Endometrial microvascular endothelial cells (primary cell): ENCODE results near the gene B4GALNT2. TPM values are rescaled to one million over a fixed set of nuclear protein-coding genes. Genes with fewer than 3 reads are reported as not detected.
"Not testable (repeated sequence)": the region's sequence is repeated elsewhere in the genome, so short reads cannot be mapped to it uniquely, and the experiment has no call there.

Source experiments
- in situ Hi-C: cut with HindIII; loops from 2 replicates; pipeline ENCODE4 v1.10.0; 2017; ENCODE audit warnings: low sequenced_read_pairs, low pct_unique_long_range_greater_than_20kb; ENCODE audit errors: inconsistent ontology term
- total RNA-seq: library from RNA; depleted of rRNA; stranded (reverse); fragments of >200 nt; gene quantifications from one replicate; pipeline ENCODE4 v1.2.3, GENCODE V29; 2015; ENCODE audit errors: inconsistent ontology term

The B4GALNT2 gene
- total RNA-seq, 1 donor from 2014 or later = not detected

DNA sequence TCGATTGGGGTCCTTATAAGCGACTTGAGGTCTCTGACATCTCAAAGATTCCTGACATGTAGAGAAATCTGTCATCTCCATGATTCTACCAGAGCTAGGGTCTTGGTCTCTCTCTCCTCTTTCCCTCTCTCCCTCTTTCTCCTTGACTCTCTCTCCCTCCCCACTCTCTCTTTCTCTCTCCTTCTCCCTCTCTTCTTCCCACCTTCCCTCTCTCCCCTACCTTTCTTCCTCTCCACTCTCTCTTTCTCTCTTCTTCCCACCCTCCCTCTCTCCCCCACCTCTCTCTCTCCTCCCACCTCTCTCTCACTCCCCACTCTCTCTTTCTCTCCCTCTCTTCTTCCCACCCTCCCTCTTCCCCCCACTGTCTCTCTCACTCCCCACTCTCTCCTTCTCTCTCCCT is 32.6 kb downstream of the B4GALNT2 start:
- in situ Hi-C loops = no loop called here

GRCh38 chr17:49168706-49169105 is 36.1 kb downstream of the B4GALNT2 start:
- in situ Hi-C loops = no loop called here

- in situ Hi-C loops = no loop called here
These were observed 37.6 kb downstream of the B4GALNT2 start for GRCh38 chr17:49170216-49170615.

DNA sequence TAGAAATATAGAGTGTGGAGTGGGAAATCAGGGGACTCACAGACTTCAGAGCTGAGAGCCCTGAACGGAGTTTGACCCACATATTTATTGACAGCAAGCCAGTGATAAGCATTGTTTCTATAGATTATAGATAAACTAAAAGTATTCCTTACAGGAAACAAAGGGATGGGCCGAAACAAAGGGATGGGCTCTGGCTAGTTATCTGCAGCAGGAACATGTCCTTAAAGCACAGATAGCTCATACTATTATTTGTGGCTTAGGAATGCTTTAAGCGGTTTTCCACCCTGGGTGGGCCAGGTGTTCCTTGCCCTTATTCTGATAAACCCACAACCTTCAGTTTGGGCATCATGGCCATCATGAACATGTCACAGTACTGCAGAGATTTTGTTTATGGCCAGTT is 38.1 kb downstream of the B4GALNT2 start:
- in situ Hi-C loops = not testable (repeated sequence)

GRCh38 chr17:49175978-49176377 is 43.4 kb downstream of the B4GALNT2 start:
- in situ Hi-C loops = not testable (repeated sequence)

- in situ Hi-C loops = no loop called here
These were observed 47.7 kb downstream of the B4GALNT2 start for GRCh38 chr17:49180303-49180702.

DNA sequence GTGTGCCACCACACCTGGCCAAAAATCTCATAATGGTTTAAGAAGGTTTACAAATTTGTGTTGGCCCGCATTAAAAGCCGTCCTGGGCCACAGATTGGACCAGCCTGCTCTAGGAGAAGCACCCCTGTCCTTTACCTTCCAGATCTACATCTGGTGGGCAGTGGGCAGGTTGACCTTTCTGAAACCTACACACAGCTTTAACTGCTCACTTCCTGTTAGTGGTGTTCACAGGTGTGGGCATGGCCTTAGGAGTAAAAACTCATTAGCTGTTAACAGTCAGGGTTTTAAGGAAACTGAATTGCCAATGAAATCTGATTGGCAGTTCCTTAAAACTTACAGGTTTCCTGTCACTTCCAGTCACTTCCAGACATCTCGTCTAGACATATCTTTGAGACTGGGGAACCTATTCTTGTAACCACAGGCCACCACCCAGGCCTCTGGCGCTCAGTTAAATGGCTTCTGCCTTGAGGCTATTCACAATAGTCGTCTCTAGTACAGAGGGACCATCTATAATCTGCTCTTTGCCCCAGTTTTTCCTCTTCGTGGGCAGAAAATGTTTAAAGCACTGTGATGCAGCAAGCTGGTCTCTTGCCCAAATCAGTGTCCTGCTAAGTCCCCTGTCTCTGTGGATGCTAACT is 48.5 kb downstream of the B4GALNT2 start:
- in situ Hi-C loops = no loop called here

GRCh38 chr17:49183341-49183740 is 50.8 kb downstream of the B4GALNT2 start:
- in situ Hi-C loops = no loop called here

- in situ Hi-C loops = no loop called here
These were observed 51.2 kb downstream of the B4GALNT2 start for GRCh38 chr17:49183801-49184200.

- in situ Hi-C loops = not testable (repeated sequence)
These were observed 52.0 kb downstream of the B4GALNT2 start for GRCh38 chr17:49184522-49184921.

DNA sequence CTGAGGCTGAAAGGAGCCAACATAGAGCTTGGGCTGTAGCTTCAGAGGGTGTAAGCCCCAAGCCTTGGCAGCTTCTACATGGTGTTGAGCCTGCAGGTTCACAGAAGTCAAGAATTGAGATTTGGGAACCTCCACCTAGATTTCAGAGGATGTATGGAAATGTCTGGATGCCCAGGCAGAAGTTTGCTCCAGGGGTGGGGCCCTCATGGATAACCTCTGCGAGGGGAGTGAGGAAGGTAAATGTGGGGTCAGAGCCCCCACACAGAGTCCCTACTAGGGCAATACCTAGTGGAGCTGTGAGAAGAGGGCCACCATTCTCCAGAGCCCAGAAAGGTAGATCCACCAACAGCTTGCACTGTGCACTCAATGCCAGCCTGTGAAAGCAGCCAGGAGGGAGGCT is 52.8 kb downstream of the B4GALNT2 start:
- in situ Hi-C loops = not testable (repeated sequence)

DNA sequence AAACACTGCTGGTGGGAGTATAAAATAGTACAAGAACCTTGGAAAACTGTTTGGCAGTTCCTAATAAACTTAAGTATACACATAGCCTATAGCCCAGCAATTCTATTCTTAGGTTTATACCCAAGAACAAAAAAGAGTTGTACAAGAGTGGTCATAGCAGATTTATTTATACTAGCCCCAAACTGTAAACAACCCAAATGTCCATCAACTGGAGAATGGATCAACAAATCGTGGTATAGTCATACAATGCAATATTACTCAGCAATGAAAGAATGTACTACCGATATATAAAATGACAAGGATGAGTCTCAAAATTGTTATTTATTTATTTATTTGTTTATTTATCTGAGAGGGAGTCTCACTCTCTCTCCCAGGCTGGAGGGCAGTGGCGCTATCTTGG is 54.7 kb downstream of the B4GALNT2 start:
- in situ Hi-C loops = no loop called here

DNA sequence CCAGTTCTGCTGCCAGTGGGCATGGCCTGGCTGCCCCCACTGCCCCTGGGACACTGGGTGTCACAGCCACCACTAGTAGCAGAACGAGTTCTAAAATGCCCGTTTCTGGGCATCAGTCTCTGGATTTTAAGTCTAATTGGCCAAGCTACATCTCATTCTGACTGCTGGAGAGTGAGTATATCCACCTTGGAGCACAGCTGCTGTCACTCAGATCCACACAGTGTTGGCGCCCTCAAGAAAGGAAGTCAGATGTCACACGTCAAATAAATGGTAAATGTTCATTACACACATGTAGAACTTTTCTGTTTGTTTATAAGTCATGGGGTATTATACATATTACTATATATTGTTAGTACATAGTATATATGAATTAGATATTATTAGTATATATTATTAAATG is 58.4 kb downstream of the B4GALNT2 start:
- in situ Hi-C loops = no loop called here

DNA sequence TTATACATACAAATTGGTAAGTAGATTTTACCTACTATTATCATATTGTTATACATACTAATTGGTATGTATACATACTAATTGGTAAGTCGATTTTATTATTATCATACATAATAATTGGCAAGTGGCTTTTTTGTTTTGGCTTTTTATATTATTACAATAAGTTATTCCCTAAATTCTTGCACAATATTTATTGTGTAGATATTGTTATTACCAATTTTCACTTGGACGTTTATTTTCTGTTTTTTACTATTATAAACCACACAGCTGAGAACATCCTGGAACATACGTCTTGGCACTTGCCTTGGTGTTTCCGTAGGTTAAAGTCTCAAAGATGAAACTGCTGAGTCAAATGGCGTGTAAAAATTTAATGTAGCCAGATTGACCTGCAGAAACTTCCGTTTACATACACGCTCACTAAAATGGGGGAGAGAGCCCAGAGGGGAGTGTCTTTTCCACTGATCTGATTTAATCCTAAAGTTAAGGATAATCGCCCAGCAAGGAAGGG is 58.9 kb downstream of the B4GALNT2 start:
- in situ Hi-C loops = no loop called here

GRCh38 chr17:49191917-49192741 is 59.6 kb downstream of the B4GALNT2 start:
- in situ Hi-C loops = no loop called here

GRCh38 chr17:49193513-49194296 is 61.1 kb downstream of the B4GALNT2 start:
- in situ Hi-C loops = no loop called here

DNA sequence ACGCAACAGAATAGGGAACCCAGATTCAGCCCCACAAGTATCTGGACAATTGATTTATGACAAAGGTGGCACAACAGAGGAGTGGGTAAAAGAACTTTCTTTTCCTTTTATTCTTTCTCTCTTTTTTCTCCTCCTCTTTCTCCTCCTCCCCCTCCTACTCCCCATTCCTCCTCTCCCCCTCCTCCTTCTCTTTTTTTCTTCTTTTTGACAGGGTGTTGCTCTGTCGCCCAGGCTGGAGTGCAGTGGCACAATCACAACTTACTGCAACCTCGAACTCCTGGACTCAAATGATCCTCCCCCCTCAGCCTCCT is 61.7 kb downstream of the B4GALNT2 start:
- in situ Hi-C loops = no loop called here

DNA sequence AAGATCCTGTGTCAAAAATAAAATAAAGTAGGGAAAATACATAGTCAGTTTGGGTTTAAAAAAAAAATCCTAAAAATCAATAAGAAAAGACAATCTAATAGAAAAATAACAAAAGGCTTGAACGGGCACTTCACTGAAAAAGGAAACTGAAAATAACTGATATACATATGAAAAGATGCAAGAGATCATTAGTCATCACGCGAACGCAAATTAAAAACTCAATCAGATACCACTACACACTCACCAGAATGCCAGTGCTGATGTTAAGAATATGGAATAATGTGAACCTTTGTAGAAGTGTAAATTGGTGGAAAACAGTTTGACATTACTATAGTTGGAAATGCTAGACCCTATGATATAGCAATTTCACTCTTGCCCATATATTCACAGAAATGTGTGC is 63.2 kb downstream of the B4GALNT2 start:
- in situ Hi-C loops = no loop called here

DNA sequence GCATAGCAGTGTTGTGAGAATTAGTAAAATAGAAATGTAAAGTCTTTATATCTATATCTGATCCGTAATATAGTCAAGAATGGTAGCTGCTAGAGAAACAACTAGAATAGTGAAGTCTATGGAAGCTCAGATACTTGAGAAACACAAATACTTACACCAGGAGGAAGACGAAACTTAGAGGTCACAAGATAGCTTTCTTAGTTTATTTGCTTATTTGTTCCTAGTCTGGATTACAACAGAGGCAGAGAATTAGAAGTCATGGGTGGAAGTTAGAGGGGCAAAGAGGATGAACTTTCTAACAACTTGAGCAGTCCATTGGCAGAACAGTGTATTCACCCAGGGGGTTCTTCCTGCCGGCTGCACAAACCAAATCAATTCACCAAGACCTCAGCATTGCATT is 64.0 kb downstream of the B4GALNT2 start:
- in situ Hi-C loops = no loop called here
